H1 (cell line): ENCODE results near the gene RALGAPA2. TPM values are rescaled to one million over a fixed set of nuclear protein-coding genes. Genes with fewer than 3 reads are reported as not detected.

Experiments
- CTCF ChIA-PET: fragments of 300-600 bp; sonication (Branson Sonifier 250); formaldehyde crosslinking; loops from one replicate; lab custom pipeline; 2021; ENCODE audit not compliant: partially characterized antibody; lab: Charles Lee
- POLR2A ChIA-PET: fragments of 300-600 bp; sonication (Branson Sonifier 250); formaldehyde crosslinking; loops from one replicate; lab custom pipeline; 2021; ENCODE audit warnings: inconsistent platforms; ENCODE audit not compliant: partially characterized antibody; lab: Charles Lee
- DNase-seq, 2 experiments: peaks; one replicate each; pipeline versions ENCODE4 v3.0.0 to v3.0.0-alpha.2; 2010 to 2022; ENCODE audit warnings: low spot score in 2 of 2, low read depth in 1 of 2, mixed read lengths in 1 of 2
- FAIRE-seq: peaks from 2 replicates; lab custom pipeline; 2011; peaks lifted over from hg19 to GRCh38; lab: Jason Lieb, UNC
- H2AFZ ChIP-seq: 2 replicates; pipeline ENCODE4 v1.8.1; 2012; ENCODE audit warnings: low read length, inconsistent platforms
- H2AK5ac ChIP-seq: 2 replicates; pipeline ENCODE4 v1.6.1; 2013; ENCODE audit warnings: low read depth, low read length
- H2BK120ac ChIP-seq: replicated peaks from 2 replicates; pipeline ENCODE3; 2013; ENCODE audit warnings: low read depth, low read length, inconsistent platforms
- H2BK12ac ChIP-seq: 2 replicates; pipeline ENCODE4 v1.6.1; 2013; ENCODE audit warnings: low read depth, low read length
- H2BK15ac ChIP-seq: 2 replicates; pipeline ENCODE4 v1.6.1; 2013; ENCODE audit warnings: low read length
- H2BK20ac ChIP-seq: 2 replicates; pipeline ENCODE4 v1.6.1; 2013; ENCODE audit warnings: low read length
- H2BK5ac ChIP-seq: 2 replicates; pipeline ENCODE4 v1.6.1; 2013; ENCODE audit warnings: low read depth, low read length
- H3K14ac ChIP-seq: 2 replicates; pipeline ENCODE4 v1.6.1; 2013; ENCODE audit warnings: inconsistent platforms; ENCODE audit not compliant: insufficient read length
- H3K18ac ChIP-seq: 2 replicates; pipeline ENCODE4 v1.6.1; 2013; ENCODE audit warnings: low read length; ENCODE audit errors: extremely low read depth
- H3K23ac ChIP-seq: 2 replicates; pipeline ENCODE4 v1.6.1; 2013; ENCODE audit warnings: inconsistent platforms; ENCODE audit not compliant: insufficient read length
- H3K23me2 ChIP-seq: 2 replicates; pipeline ENCODE4 v1.6.1; 2013; ENCODE audit warnings: low read depth, low read length
- H3K27ac ChIP-seq: 2 replicates; pipeline ENCODE4 v1.6.1; 2011; ENCODE audit warnings: low read depth, low read length, inconsistent platforms
- H3K27me3 ChIP-seq, 4 experiments: replicated peaks in 1 of 4; 1 replicate in 1 of 4; 2 replicates in 3 of 4; pipeline versions ENCODE4 v1.6.1 to v1.8.1; 2011 to 2013; ENCODE audit warnings: low read length in 3 of 4, mild to moderate bottlenecking in 3 of 4, inconsistent platforms in 2 of 4, mixed read lengths in 2 of 4, moderate library complexity in 1 of 4; ENCODE audit not compliant: control insufficient read depth in 3 of 4, insufficient read depth in 3 of 4; ENCODE audit errors: extremely low read depth in 1 of 4
- H3K36me3 ChIP-seq, 4 experiments: 2 replicates each; pipeline versions ENCODE4 v1.6.1 to v1.8.1; 2011 to 2013; ENCODE audit warnings: mild to moderate bottlenecking in 4 of 4, low read length in 3 of 4, moderate library complexity in 2 of 4, control low read depth in 1 of 4, inconsistent platforms in 1 of 4; ENCODE audit not compliant: insufficient read depth in 4 of 4, control insufficient read depth in 2 of 4
- H3K4ac ChIP-seq: replicated peaks from 2 replicates; pipeline ENCODE3; 2013; ENCODE audit warnings: low read length, low read depth, mixed read lengths, inconsistent platforms; ENCODE audit not compliant: insufficient read length
- H3K4me1 ChIP-seq, 4 experiments: replicated peaks in 1 of 4; 1 replicate in 1 of 4; 2 replicates in 3 of 4; pipeline versions ENCODE4 v1.6.1 to v1.8.1; 2011 to 2013; ENCODE audit warnings: low read length in 3 of 4, inconsistent platforms in 2 of 4, mixed read lengths in 1 of 4; ENCODE audit not compliant: insufficient read depth in 4 of 4, control insufficient read depth in 3 of 4
- H3K4me2 ChIP-seq, 2 experiments: 2 replicates each; pipeline versions ENCODE4 v1.6.1 to v1.8.1; 2011 to 2013; ENCODE audit warnings: low read depth in 2 of 2, low read length in 2 of 2, control low read depth in 1 of 2, inconsistent platforms in 1 of 2, mild to moderate bottlenecking in 1 of 2; ENCODE audit not compliant: insufficient read depth in 1 of 2
- H3K4me3 ChIP-seq, 4 experiments: fragments of 200-600, 300-600 bp in 1 of 4; sonication (generic), shearing (Covaris generic), sonication (Bioruptor Twin) in 1 of 4; 2 replicates each; pipeline versions ENCODE4 v1.5.1 to v1.8.1; 2011 to 2016; ENCODE audit warnings: low read length in 4 of 4, low read depth in 3 of 4, control low read depth in 2 of 4, inconsistent platforms in 2 of 4, mild to moderate bottlenecking in 2 of 4, mixed read lengths in 1 of 4, moderate library complexity in 1 of 4; ENCODE audit not compliant: insufficient read depth in 2 of 4; ENCODE audit errors: extremely low read depth in 1 of 4
- H3K56ac ChIP-seq: replicated peaks from 2 replicates; pipeline ENCODE3; 2013; ENCODE audit warnings: low read depth, mild to moderate bottlenecking, mixed read lengths, low read length, inconsistent platforms; ENCODE audit not compliant: insufficient read length
- H3K79me1 ChIP-seq: 2 replicates; pipeline ENCODE4 v1.6.1; 2013; ENCODE audit warnings: low read depth, low read length, control low read depth
- H3K79me2 ChIP-seq, 2 experiments: 2 replicates each; pipeline versions ENCODE4 v1.6.1 to v1.8.1; 2012 to 2013; ENCODE audit warnings: low read length in 2 of 2, mild to moderate bottlenecking in 2 of 2, inconsistent platforms in 1 of 2; ENCODE audit not compliant: insufficient read depth in 2 of 2, control insufficient read depth in 1 of 2
- H3K9ac ChIP-seq, 4 experiments: replicated peaks in 1 of 4; 1 replicate in 1 of 4; 2 replicates in 3 of 4; pipeline versions ENCODE4 v1.6.1 to v1.8.1; 2011 to 2013; ENCODE audit warnings: low read depth in 3 of 4, low read length in 3 of 4, control low read depth in 2 of 4, mild to moderate bottlenecking in 2 of 4, moderate library complexity in 2 of 4, inconsistent platforms in 1 of 4; ENCODE audit errors: extremely low read depth in 1 of 4
- H3K9me3 ChIP-seq, 2 experiments: 2 replicates each; pipeline versions ENCODE4 v1.6.1 to v1.8.1; 2012 to 2013; ENCODE audit warnings: mild to moderate bottlenecking in 2 of 2, moderate library complexity in 2 of 2, control low read depth in 1 of 2, inconsistent platforms in 1 of 2, low read depth in 1 of 2, low read length in 1 of 2, mixed read lengths in 1 of 2; ENCODE audit not compliant: insufficient read depth in 2 of 2
- H4K20me1 ChIP-seq, 2 experiments: replicated peaks in 1 of 2; 2 replicates each; pipeline versions ENCODE3 to v1.8.1; 2011 to 2013; ENCODE audit warnings: inconsistent platforms in 2 of 2, low read length in 2 of 2, mild to moderate bottlenecking in 1 of 2; ENCODE audit not compliant: insufficient read depth in 2 of 2, control insufficient read depth in 1 of 2
- H4K5ac ChIP-seq: 2 replicates; pipeline ENCODE4 v1.6.1; 2013; ENCODE audit warnings: low read length, low read depth, mixed read lengths, inconsistent platforms; ENCODE audit not compliant: insufficient read length
- H4K8ac ChIP-seq: 2 replicates; pipeline ENCODE4 v1.8.0; 2013; ENCODE audit warnings: mild to moderate bottlenecking, moderate library complexity, low read length, inconsistent platforms; ENCODE audit not compliant: insufficient read depth; ENCODE audit errors: extremely low read depth
- H4K91ac ChIP-seq: replicated peaks from 2 replicates; pipeline ENCODE3; 2013; ENCODE audit warnings: low read length, mixed read lengths, inconsistent platforms; ENCODE audit not compliant: insufficient read length
- CTBP2 ChIP-seq: IDR thresholded peaks from 2 replicates; pipeline ENCODE4 v1.7.0; 2011; ENCODE audit warnings: borderline replicate concordance, mild to moderate bottlenecking, moderate library complexity, mixed read lengths, low read length; ENCODE audit not compliant: insufficient read depth, insufficient read length
- EP300 ChIP-seq, 2 experiments: IDR thresholded peaks; 1 replicate in 1 of 2; 2 replicates in 1 of 2; pipeline ENCODE4 v1.6.1; 2011 to 2012; ENCODE audit warnings: low read depth in 2 of 2, low read length in 2 of 2, mild to moderate bottlenecking in 2 of 2, borderline replicate concordance in 1 of 2, inconsistent platforms in 1 of 2, moderate library complexity in 1 of 2
- POLR2A ChIP-seq, 2 experiments: IDR thresholded peaks; 1 replicate in 1 of 2; 2 replicates in 1 of 2; pipeline ENCODE4 v1.6.1; 2011; ENCODE audit warnings: low read depth in 2 of 2, low read length in 2 of 2, mild to moderate bottlenecking in 2 of 2; ENCODE audit errors: control extremely low read depth in 1 of 2
- POU5F1 ChIP-seq: IDR thresholded peaks from 2 replicates; pipeline ENCODE4 v1.6.1; 2011; ENCODE audit warnings: low read depth, mild to moderate bottlenecking, low read length, moderate library complexity
- SRF ChIP-seq: IDR thresholded peaks from 2 replicates; pipeline ENCODE4 v1.6.1; 2011; ENCODE audit warnings: mild to moderate bottlenecking, low read depth, low read length, moderate library complexity
- WGBS, 2 experiments: shearing (Covaris generic) in 1 of 2; methylation state at CpG; one replicate each; pipeline versions ENCODE4 v1.1.6 to v1.1.7; 2013 to 2015; ENCODE audit warnings: low lambda C conversion rate in 2 of 2, mixed read lengths in 2 of 2, inconsistent platforms in 1 of 2, low coverage in 1 of 2, missing lambda C conversion rate in 1 of 2; ENCODE audit not compliant: insufficient replicate concordance in 2 of 2, insufficient coverage in 1 of 2, insufficient read length in 1 of 2; ENCODE audit errors: extremely low coverage in 1 of 2, missing lambda C conversion rate in 1 of 2; 5-methylcytosine and 5-hydroxymethylcytosine counted together
- polyA plus RNA-seq, 7 experiments: library from polyadenylated mRNA; depleted of rRNA in 3 of 7; stranded (reverse) in 5 of 7; unstranded in 2 of 7; fragments of >200 nt in 5 of 7; fragments of 200-250 nt in 2 of 7; gene quantifications; 1 replicate in 5 of 7; 2 replicates in 1 of 7; 4 replicates in 1 of 7; pipeline versions ENCODE4 v1.2.1 to v1.2.3, GENCODE V29; 2011 to 2013; ENCODE audit warnings: missing spikeins in 2 of 7, mixed read lengths in 2 of 7
- total RNA-seq: library from RNA; stranded (reverse); fragmentation: NEBNext Ultra II Directional; extraction: Animal tissue kit (Norgen Biotek cat#: 25700); gene quantifications from 2 replicates; pipeline ENCODE4 v1.2.1, GENCODE V29; 2021

RALGAPA2 gene
- total and polyA plus RNA-seq, 2 of the 8 experiments (the other 6 are each of a cell fraction or from before 2014, with no cell fraction given) = 5.1 to 25.5 TPM

DNA sequence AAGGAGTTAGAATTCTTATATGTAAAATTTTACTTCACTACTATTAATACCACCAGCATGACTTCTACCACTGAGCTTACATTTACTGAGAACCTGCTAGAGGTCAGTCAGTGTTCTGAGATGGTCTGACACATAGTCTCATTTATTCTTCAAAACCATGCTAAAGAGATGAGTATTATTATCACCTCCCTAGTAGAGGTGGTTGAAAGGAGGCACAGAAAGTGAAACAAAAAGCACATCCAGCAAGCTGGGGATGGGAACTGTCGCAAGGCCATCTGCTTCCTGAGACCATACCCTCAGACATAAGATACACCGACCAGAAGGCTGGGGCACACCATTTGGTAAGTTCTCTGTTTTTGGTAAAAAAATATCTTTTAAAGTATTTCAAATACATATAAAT is 206.9 kb downstream of the RALGAPA2 start:
- no peak overlapping the region for H3K4me2 ChIP-seq
- 89% methylated on average over 2 of the region's 2 CpGs; no CpG with 5 or more reads in 1 of the 2 experiments for WGBS, 2 experiments
- DNase-seq = no peak
- no peaks in the 10 kb centered on the region for H3K79me2 ChIP-seq
- H4K20me1 ChIP-seq = no peaks in the 10 kb centered on the region
- H3K4me1 ChIP-seq = no peaks in the 10 kb centered on the region
- no peak overlapping the region for H3K14ac ChIP-seq
- H3K23me2 ChIP-seq = no peaks in the 10 kb centered on the region
- H2AFZ ChIP-seq = no peak overlapping the region
- no peaks in the 10 kb centered on the region for H3K27me3 ChIP-seq
- H3K79me1 ChIP-seq = no peaks in the 10 kb centered on the region
- no peak overlapping the region for H4K5ac ChIP-seq
- ChIA-PET POLR2A (no interaction called here), CTCF (interaction anchor here (0.9 kb wide), 1 partner anchor 80 kb away, joined by 3 read pairs; no protein-coding TSS in a partner anchor)
- no peak overlapping the region for H2BK15ac ChIP-seq
- no peak overlapping the region for H3K18ac ChIP-seq
- H3K56ac ChIP-seq = no peak overlapping the region
- H3K36me3 ChIP-seq = peaks cover 2 to 10% (median 4%) of the 10 kb centered on the region in 4 experiments; a peak in 4 of 8 replicates
- FAIRE-seq = no peak
- H4K8ac ChIP-seq = no peak overlapping the region
- H2BK12ac ChIP-seq = no peak overlapping the region
- H3K9ac ChIP-seq = no peak overlapping the region
- no peaks in the 10 kb centered on the region for H3K9me3 ChIP-seq
- no peak overlapping the region for H2AK5ac ChIP-seq
- H2BK120ac ChIP-seq = no peak overlapping the region
- H3K4ac ChIP-seq = no peak overlapping the region
- no peak overlapping the region for H3K4me3 ChIP-seq
- H3K27ac ChIP-seq = no peak overlapping the region
- H2BK5ac ChIP-seq = no peak overlapping the region
- H4K91ac ChIP-seq = no peak overlapping the region
- H2BK20ac ChIP-seq = no peak overlapping the region
- no peak overlapping the region for H3K23ac ChIP-seq
- TF ChIP-seq SRF = no peak
- TF ChIP-seq POLR2A (IDR thresholded peaks at IDR 0.05; ENCODE audit: control extremely low read depth in 1 of 2, low read depth in 2 of 2, low read length in 2 of 2) = no peak
- TF ChIP-seq CTBP2 = no peak
- TF ChIP-seq POU5F1 = no peak
- TF ChIP-seq EP300 (IDR thresholded peaks at IDR 0.05; ENCODE audit: borderline replicate concordance in 1 of 2, low read depth in 2 of 2, low read length in 2 of 2) = no peak
